ENCODE measurements around the gene PIAS3.

DNA sequence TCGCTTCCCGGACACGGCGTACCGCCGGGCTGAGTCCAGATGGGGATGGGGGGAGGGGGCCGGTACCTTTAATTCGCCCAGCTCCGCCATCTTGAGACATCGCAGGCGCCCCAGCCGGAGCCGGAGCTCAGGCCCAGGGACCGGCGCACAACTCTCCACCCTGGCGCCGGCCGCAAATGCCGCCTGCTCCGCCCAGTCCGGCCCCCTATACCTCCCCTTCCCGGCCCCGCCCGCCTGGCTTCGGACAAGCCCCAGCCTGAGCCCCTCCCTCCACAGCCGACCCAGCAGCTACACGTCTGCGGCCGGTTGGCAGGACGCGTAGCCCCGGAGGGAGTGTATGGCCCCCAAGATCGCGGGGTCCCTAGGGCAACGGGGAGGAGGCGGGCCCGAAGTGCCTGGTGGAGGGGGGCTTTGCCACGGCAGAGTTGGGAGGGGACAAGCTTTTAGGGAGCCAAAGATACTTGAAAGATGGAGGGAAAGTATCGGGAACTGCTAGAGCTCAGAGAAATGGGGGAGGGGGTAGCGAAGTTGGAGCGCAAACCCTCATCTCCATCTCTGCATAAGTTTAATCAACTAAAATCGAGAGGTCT lies at the start of gene PIAS3:
- no peak for TF ChIP-seq EZH2phosphoT487 (IDR thresholded peaks at IDR 0.05; ENCODE audit: unreplicated experiment)
- TF ChIP-seq, protein P1, sequence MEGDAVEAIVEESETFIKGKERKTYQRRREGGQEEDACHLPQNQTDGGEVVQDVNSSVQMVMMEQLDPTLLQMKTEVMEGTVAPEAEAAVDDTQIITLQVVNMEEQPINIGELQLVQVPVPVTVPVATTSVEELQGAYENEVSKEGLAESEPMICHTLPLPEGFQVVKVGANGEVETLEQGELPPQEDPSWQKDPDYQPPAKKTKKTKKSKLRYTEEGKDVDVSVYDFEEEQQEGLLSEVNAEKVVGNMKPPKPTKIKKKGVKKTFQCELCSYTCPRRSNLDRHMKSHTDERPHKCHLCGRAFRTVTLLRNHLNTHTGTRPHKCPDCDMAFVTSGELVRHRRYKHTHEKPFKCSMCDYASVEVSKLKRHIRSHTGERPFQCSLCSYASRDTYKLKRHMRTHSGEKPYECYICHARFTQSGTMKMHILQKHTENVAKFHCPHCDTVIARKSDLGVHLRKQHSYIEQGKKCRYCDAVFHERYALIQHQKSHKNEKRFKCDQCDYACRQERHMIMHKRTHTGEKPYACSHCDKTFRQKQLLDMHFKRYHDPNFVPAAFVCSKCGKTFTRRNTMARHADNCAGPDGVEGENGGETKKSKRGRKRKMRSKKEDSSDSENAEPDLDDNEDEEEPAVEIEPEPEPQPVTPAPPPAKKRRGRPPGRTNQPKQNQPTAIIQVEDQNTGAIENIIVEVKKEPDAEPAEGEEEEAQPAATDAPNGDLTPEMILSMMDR (conservative IDR thresholded peaks at IDR 0.05; ENCODE audit: low read depth in 2 of 2) = no peak
- TF ChIP-seq, protein P2, sequence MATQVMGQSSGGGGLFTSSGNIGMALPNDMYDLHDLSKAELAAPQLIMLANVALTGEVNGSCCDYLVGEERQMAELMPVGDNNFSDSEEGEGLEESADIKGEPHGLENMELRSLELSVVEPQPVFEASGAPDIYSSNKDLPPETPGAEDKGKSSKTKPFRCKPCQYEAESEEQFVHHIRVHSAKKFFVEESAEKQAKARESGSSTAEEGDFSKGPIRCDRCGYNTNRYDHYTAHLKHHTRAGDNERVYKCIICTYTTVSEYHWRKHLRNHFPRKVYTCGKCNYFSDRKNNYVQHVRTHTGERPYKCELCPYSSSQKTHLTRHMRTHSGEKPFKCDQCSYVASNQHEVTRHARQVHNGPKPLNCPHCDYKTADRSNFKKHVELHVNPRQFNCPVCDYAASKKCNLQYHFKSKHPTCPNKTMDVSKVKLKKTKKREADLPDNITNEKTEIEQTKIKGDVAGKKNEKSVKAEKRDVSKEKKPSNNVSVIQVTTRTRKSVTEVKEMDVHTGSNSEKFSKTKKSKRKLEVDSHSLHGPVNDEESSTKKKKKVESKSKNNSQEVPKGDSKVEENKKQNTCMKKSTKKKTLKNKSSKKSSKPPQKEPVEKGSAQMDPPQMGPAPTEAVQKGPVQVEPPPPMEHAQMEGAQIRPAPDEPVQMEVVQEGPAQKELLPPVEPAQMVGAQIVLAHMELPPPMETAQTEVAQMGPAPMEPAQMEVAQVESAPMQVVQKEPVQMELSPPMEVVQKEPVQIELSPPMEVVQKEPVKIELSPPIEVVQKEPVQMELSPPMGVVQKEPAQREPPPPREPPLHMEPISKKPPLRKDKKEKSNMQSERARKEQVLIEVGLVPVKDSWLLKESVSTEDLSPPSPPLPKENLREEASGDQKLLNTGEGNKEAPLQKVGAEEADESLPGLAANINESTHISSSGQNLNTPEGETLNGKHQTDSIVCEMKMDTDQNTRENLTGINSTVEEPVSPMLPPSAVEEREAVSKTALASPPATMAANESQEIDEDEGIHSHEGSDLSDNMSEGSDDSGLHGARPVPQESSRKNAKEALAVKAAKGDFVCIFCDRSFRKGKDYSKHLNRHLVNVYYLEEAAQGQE (IDR thresholded peaks at IDR 0.05; ENCODE audit: unreplicated experiment) = no peak
- TF ChIP-seq EZH2 (IDR thresholded peaks at IDR 0.05; ENCODE audit: low read depth, unreplicated experiment) = no peak
- TF ChIP-seq POLR2AphosphoS5 (IDR thresholded peaks at IDR 0.05; ENCODE audit: low read depth) = peak; percentile 49
- TF ChIP-seq, protein P3, sequence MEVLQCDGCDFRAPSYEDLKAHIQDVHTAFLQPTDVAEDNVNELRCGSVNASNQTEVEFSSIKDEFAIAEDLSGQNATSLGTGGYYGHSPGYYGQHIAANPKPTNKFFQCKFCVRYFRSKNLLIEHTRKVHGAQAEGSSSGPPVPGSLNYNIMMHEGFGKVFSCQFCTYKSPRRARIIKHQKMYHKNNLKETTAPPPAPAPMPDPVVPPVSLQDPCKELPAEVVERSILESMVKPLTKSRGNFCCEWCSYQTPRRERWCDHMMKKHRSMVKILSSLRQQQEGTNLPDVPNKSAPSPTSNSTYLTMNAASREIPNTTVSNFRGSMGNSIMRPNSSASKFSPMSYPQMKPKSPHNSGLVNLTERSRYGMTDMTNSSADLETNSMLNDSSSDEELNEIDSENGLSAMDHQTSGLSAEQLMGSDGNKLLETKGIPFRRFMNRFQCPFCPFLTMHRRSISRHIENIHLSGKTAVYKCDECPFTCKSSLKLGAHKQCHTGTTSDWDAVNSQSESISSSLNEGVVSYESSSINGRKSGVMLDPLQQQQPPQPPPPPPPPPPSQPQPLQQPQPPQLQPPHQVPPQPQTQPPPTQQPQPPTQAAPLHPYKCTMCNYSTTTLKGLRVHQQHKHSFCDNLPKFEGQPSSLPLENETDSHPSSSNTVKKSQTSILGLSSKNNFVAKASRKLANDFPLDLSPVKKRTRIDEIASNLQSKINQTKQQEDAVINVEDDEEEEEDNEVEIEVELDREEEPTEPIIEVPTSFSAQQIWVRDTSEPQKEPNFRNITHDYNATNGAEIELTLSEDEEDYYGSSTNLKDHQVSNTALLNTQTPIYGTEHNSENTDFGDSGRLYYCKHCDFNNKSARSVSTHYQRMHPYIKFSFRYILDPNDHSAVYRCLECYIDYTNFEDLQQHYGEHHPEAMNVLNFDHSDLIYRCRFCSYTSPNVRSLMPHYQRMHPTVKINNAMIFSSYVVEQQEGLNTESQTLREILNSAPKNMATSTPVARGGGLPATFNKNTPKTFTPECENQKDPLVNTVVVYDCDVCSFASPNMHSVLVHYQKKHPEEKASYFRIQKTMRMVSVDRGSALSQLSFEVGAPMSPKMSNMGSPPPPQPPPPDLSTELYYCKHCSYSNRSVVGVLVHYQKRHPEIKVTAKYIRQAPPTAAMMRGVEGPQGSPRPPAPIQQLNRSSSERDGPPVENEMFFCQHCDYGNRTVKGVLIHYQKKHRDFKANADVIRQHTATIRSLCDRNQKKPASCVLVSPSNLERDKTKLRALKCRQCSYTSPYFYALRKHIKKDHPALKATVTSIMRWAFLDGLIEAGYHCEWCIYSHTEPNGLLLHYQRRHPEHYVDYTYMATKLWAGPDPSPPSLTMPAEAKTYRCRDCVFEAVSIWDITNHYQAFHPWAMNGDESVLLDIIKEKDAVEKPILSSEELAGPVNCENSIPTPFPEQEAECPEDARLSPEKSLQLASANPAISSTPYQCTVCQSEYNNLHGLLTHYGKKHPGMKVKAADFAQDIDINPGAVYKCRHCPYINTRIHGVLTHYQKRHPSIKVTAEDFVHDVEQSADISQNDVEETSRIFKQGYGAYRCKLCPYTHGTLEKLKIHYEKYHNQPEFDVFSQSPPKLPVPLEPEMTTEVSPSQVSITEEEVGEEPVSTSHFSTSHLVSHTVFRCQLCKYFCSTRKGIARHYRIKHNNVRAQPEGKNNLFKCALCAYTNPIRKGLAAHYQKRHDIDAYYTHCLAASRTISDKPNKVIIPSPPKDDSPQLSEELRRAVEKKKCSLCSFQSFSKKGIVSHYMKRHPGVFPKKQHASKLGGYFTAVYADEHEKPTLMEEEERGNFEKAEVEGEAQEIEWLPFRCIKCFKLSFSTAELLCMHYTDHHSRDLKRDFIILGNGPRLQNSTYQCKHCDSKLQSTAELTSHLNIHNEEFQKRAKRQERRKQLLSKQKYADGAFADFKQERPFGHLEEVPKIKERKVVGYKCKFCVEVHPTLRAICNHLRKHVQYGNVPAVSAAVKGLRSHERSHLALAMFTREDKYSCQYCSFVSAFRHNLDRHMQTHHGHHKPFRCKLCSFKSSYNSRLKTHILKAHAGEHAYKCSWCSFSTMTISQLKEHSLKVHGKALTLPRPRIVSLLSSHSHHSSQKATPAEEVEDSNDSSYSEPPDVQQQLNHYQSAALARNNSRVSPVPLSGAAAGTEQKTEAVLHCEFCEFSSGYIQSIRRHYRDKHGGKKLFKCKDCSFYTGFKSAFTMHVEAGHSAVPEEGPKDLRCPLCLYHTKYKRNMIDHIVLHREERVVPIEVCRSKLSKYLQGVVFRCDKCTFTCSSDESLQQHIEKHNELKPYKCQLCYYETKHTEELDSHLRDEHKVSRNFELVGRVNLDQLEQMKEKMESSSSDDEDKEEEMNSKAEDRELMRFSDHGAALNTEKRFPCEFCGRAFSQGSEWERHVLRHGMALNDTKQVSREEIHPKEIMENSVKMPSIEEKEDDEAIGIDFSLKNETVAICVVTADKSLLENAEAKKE (CRISPR knock-in tag; IDR thresholded peaks at IDR 0.05) = no peak
- TF ChIP-seq CREB1 (CRISPR knock-in tag; IDR thresholded peaks at IDR 0.05; ENCODE audit: low read depth) = 0 out of 2 replicates have a peak, but pooled peaks have one; percentile 14
